HG02973 (cell line): ENCODE data around the gene GNB1L.

Experiments
- ATAC-seq: cut with Tn5 transposase; IDR thresholded peaks from one replicate; pipeline ENCODE4 v1.9.1; 2021; ENCODE audit warnings: moderate library complexity; ENCODE audit not compliant: unreplicated experiment

GNB1L gene

GRCh38 chr22:19811811-19812771 is 42.6 kb downstream of the GNB1L start:
- ATAC-seq = no peak

DNA sequence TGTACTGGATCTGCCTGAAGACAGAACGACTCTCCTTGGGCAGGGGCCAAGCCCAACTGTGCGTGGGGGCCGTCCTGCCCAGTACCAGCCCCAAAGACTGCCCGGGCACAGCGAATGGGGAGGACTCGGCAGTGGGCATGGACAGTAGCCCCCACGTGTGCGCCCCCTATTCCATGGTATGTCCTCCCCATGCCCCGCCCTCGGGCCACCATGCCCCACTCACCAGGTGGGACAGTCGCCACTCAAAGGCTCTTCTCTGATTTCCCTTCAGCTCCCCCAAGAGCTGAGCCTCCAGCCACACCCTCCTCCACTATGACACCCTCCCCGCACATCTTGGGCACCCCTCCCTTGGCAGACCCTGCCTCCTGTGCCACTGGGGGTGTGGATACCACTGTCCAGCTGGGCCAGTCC is 43.5 kb downstream of the GNB1L start:
- no peak for ATAC-seq

DNA sequence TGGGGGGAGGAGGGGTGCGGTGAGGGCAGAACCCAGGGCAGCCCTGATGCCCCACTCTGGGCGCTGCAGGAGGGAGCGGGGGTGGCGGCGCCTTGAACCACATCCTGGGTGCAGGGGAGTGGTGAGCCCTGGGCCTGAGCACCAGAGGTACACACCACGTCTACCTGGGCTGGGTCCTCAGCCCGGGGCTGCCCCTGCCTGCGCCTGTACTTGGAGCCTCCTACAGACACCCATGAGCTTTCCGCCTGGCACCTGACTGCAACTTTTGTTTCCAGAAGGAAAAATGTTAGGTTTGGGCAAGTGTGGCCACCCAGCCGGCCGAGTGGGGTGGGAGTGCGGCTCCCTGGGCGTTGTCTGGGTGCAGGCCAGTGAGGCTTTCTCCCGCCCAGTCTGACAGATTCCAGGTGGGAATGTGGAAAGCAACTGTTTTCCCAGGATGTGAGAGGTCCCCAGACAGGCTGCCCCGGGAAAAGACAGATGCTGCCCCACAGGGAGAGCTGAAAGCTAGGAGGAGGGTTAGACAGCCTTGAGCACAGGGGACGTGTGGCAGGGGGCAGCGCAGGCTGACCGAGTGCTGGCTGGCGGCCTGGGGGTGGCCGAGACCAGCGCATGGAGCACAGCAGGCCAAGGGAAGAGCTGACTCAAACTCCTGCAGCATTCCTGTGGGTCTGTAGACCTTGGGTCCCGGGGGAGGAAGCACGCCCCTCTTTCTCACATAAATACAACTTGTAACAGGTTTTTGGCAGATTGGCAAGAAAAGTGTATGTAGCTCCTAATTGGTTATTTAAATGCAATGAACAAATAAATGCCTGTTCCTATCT is 44.1 kb downstream of the GNB1L start:
- no peak for ATAC-seq

DNA sequence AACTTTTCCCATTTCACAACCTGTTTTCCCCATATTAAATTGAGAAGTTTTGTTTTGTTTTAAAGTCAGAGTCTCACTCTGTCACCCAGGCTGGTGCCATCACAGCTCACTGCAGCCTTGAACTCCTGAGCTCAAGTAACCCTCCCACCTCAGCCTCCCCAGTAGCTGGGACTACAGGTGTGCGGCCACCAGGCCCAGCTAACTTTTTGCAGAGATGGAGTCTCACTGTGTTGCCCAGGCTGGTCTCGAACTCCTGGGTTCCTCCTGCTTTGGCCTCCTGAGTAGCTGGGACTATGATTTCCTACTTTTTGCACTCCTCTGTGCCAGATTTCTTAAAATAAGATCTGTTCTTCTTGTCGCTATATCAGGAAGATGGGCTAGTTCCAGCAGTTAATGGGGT is 44.9 kb downstream of the GNB1L start:
- ATAC-seq = no peak

GRCh38 chr22:19808873-19809478 is 45.7 kb downstream of the GNB1L start:
- no peak for ATAC-seq

- no peak for ATAC-seq
Observed at GRCh38 chr22:19807914-19808872, 46.5 kb downstream of the GNB1L start.

GRCh38 chr22:19807161-19807913 is 47.3 kb downstream of the GNB1L start:
- no peak for ATAC-seq

- ATAC-seq = no peak
Observed at GRCh38 chr22:19806213-19807160, 48.2 kb downstream of the GNB1L start.

- ATAC-seq = no peak
Observed at GRCh38 chr22:19805821-19806212, 48.9 kb downstream of the GNB1L start.

DNA sequence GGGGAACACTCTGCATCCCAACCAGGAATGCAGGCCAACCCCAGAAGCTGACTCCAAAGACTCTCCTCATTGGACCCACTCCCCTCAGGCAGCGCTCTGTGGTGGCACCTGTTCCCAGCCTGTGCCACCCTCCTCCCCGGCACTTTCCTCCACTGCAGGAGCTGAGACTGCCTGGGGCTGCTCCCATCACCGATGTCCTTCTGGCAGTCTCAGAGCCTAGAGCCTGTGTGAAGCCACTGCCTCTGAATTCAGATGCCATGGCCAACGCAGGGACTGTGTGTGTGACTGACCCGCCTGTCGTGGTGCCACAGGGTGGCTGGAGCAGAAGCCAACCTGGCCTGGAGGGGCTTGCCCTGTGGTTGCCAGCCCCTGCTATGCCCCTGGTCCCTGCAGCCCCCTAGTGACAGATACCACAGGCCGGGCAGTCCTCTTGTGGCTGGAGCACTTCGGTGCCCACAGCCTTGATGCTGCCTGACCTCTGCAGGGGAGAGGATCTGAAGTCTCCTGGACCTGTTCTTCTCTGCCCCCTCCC is 50.9 kb downstream of the GNB1L start:
- no peak for ATAC-seq

- ATAC-seq = no peak
Observed at GRCh38 chr22:19802894-19803735, 51.6 kb downstream of the GNB1L start.

DNA sequence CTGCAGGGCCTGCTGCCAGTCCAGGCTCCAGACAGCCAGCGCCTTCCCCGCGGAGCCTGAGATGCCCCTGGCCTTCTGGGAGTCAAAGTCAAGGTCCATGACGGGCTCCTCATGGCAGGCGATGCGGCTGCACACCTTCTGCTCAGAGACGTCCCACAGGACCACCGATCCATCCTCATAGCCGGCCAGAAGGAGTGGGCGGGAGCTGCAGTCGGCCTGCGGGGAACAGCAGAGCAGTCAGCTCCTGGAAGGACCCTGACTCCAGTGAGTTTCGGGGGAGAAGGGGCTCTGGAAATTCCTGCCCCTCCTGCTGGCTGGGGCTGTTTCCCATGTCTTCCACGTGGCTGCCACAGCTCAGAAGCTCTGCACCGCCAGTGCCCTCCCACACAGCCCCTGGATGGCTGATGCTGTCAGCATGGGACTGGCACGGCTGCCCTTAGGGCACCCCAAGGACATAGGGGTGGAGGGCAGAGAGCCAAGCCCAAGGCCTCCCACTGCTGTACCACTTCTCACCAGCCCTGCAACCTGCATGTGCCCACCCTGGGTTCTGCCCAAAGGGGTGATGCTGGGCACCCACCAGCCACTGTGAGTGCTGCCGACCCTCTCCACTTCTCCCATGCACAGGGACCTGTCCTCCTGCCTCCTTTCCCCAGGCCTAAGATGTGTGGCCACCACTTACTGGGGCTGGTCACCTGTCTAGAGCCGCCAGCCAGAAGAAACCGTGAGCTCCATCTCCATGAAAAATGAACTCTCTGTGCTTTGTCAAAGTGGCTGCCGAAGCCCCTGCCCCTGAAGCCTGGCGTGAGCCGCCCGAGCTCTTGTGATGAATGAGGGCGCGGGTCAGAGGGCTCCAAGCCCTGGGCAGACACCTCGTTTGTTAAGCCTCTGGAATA is 52.4 kb downstream of the GNB1L start:
- no peak for ATAC-seq

- ATAC-seq = no peak
Observed at GRCh38 chr22:19801340-19802000, 53.2 kb downstream of the GNB1L start.

DNA sequence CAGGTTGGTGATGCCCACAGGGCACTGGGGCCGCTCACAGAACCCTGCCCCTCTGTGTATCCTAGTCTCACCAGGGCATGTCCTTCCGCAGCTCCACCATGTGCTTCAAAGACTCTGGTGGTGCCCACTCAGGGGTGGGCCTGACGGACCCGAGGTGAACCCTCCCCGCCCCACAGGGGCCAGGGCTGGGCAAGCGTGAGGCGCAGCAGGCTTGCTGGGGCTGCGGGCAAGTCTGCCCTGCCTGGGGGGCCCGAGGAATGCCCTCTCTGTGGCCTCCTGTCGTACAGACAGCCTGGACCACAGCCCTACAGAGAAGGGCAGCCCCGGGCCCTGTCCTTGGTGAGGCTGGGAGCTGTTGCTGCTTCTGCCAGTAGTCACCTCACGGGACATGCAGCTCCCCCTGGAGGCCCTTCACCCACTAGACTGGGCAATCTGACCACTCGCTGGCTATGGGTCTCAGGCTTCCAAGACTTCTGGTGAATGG is 53.9 kb downstream of the GNB1L start:
- no peak for ATAC-seq

DNA sequence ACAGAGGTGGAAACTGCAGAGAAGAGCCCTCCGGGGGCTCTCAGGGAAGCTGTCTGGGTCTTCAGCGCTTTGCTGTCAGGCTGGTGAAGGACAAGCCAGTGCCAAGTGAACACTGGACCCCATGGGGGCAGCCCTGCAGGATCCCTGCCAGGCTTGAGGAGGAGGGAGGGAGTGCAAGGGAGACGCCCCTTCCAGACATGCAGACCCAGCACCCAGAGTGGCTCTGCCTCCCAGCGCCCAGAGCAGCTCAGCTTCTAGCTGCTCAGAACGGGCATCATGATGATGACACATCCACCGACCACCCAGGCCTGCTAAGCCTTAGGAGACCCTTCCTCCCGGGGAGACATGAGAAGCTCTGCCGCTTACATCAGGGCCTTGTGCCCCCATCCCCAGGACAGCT is 54.4 kb downstream of the GNB1L start:
- ATAC-seq = no peak
